Smooth muscle cell (in vitro differentiated cells): ENCODE results near the gene ZBTB5. TPM values are rescaled to one million over a fixed set of nuclear protein-coding genes. Genes with fewer than 3 reads are reported as not detected.

Experiments used
- DNase-seq: peaks from one replicate; lab custom pipeline; 2025; ENCODE audit not compliant: unreplicated experiment; lab: John Stamatoyannopoulos, UW
- H2AFZ ChIP-seq: fragments of 200-600 bp; sonication (generic); 2 replicates; pipeline ENCODE4 v1.6.0; 2016; ENCODE audit warnings: antibody characterized with exemption, low read depth, mild to moderate bottlenecking
- H3F3A ChIP-seq: fragments of 200-600 bp; sonication (generic); 2 replicates; pipeline ENCODE4 v1.6.0; 2017; ENCODE audit warnings: antibody characterized with exemption, low read depth
- H3K27ac ChIP-seq: fragments of 200-600 bp; sonication (generic); 2 replicates; pipeline ENCODE4 v1.5.1; 2016; ENCODE audit warnings: low read depth, mild to moderate bottlenecking
- H3K27me3 ChIP-seq: fragments of 200-600 bp; sonication (generic); 2 replicates; pipeline ENCODE4 v1.6.1; 2016; ENCODE audit warnings: low read depth, mild to moderate bottlenecking
- H3K36me3 ChIP-seq: fragments of 200-600 bp; sonication (generic); 2 replicates; pipeline ENCODE4 v1.5.1; 2016; ENCODE audit warnings: low read depth
- H3K4me1 ChIP-seq: fragments of 200-600 bp; sonication (generic); 2 replicates; pipeline ENCODE4 v1.5.1; 2016; ENCODE audit warnings: low read depth
- H3K4me2 ChIP-seq: fragments of 200-600 bp; sonication (generic); 2 replicates; pipeline ENCODE4 v1.6.0; 2016; ENCODE audit warnings: mild to moderate bottlenecking
- H3K4me3 ChIP-seq: fragments of 200-600 bp; sonication (generic); 2 replicates; pipeline ENCODE4 v1.5.1; 2016; ENCODE audit warnings: mild to moderate bottlenecking
- H3K79me2 ChIP-seq: fragments of 200-600 bp; sonication (generic); 2 replicates; pipeline ENCODE4 v1.6.0; 2016; ENCODE audit warnings: low read depth, mild to moderate bottlenecking
- H3K9ac ChIP-seq: fragments of 200-600 bp; sonication (generic); 2 replicates; pipeline ENCODE4 v1.6.0; 2016; ENCODE audit warnings: low read depth
- H3K9me3 ChIP-seq: fragments of 200-600 bp; sonication (generic); replicated peaks from 2 replicates; pipeline ENCODE4 v1.5.1; 2016; ENCODE audit warnings: low read depth
- H4K20me1 ChIP-seq: fragments of 200-600 bp; sonication (generic); 2 replicates; pipeline ENCODE4 v1.6.0; 2016; ENCODE audit warnings: low read depth
- WGBS: methylation state at CpG from one replicate; pipeline ENCODE4 v1.1.7; 2016; ENCODE audit warnings: low lambda C conversion rate; 5-methylcytosine and 5-hydroxymethylcytosine counted together
- polyA plus RNA-seq: library from polyadenylated mRNA; unstranded; fragments of >200 nt; fragmentation: Nextera tagmentation; extraction: Ambion mirVana; gene quantifications from 2 replicates; pipeline ENCODE4 v1.2.1, GENCODE V29; 2016
- total RNA-seq: library from RNA; depleted of rRNA; stranded (reverse); fragments of >200 nt; gene quantifications from 2 replicates; pipeline ENCODE4 v1.2.3, GENCODE V29; 2014
- TF ChIP-seq, protein P1 (sequence below): fragments of 200-600 bp; sonication (generic); IDR thresholded peaks from 2 replicates; pipeline ENCODE4 v1.5.1; 2017; ENCODE audit warnings: borderline replicate concordance, mild to moderate bottlenecking, antibody characterized with exemption; ENCODE audit not compliant: insufficient read depth, poor library complexity, severe bottlenecking

The ZBTB5 gene
- total and polyA plus RNA-seq, 2 experiments from 2014 or later, result 4.3 to 21.8 TPM

DNA sequence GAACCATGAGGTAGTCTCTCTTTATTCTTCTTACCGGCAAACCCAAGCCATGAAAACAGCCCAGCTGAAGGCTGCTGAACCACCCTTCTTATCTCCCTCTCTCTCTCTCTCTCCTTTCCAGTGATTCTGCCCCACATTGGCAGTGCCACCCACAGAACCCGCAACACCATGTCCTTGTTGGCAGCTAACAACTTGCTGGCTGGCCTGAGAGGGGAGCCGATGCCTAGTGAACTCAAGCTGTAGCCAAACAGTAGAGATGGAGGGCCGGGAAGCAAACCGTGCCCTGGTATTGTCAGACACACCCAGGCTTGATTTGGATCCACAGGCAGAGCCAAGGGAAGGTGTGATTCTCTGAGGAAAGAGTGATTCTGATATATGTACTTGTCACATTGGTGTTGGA, 28.7 kb downstream of the ZBTB5 start:
- Histone ChIP-seq H3K9ac (no peak overlapping the region), H3K4me3 (no peak overlapping the region)

DNA sequence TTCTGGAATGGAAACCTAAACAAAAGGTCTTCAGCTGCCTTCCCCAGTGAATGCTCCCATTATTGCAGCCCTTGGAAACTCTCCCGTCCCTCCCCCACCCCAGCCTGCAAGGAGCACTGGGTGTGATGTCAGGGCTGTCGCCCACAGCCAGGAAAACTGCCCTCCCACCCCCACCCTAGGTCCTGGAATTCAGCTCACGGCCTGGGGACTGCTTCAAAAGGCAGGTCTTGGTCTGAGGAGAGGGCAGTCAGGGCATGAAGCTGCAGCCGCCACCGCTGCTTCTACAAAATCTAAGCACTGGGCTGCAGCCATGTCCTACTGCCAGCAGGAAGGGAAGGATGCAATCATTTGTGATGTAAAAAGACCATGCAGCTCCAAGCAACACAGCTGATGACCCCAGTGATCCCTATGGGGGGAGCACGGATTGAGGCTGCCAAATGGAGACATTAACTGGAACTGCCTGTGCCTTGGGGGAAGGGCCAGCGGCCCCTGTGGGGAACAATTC, 31.3 kb downstream of the ZBTB5 start:
- peaks cover 16% of the 10 kb centered on the region for H3K4me1 ChIP-seq
- H4K20me1 ChIP-seq, result peaks cover 47% of the 10 kb centered on the region
- H3K27ac ChIP-seq, result no peak overlapping the region
- H3K27me3 ChIP-seq, result no peaks in the 10 kb centered on the region
- H3F3A ChIP-seq, result no peaks in the 10 kb centered on the region
- no peaks in the 10 kb centered on the region for H3K36me3 ChIP-seq
- no peak overlapping the region for H3K4me2 ChIP-seq
- no peak for DNase-seq
- no peak overlapping the region for H3K9ac ChIP-seq
- H2AFZ ChIP-seq, result no peak overlapping the region
- H3K79me2 ChIP-seq, result peaks cover 9% of the 10 kb centered on the region
- 66% methylated on average over 7 of the region's 7 CpGs for WGBS
- no peak overlapping the region for H3K4me3 ChIP-seq
- H3K9me3 ChIP-seq, result no peaks in the 10 kb centered on the region
- TF ChIP-seq, protein P1, sequence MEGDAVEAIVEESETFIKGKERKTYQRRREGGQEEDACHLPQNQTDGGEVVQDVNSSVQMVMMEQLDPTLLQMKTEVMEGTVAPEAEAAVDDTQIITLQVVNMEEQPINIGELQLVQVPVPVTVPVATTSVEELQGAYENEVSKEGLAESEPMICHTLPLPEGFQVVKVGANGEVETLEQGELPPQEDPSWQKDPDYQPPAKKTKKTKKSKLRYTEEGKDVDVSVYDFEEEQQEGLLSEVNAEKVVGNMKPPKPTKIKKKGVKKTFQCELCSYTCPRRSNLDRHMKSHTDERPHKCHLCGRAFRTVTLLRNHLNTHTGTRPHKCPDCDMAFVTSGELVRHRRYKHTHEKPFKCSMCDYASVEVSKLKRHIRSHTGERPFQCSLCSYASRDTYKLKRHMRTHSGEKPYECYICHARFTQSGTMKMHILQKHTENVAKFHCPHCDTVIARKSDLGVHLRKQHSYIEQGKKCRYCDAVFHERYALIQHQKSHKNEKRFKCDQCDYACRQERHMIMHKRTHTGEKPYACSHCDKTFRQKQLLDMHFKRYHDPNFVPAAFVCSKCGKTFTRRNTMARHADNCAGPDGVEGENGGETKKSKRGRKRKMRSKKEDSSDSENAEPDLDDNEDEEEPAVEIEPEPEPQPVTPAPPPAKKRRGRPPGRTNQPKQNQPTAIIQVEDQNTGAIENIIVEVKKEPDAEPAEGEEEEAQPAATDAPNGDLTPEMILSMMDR, result no peak

More for the DNA sequence above, 28.7 kb downstream of the ZBTB5 start:
- Histone ChIP-seq H3K4me1 (peaks cover 16% of the 10 kb centered on the region), H3F3A (peaks cover 7% of the 10 kb centered on the region), H3K4me2 (no peak overlapping the region), H3K79me2 (peaks cover 12% of the 10 kb centered on the region), H3K36me3 (peaks cover 10% of the 10 kb centered on the region), H4K20me1 (peaks cover 70% of the 10 kb centered on the region), H3K27me3 (no peaks in the 10 kb centered on the region), H2AFZ (no peak overlapping the region), H3K27ac (no peak overlapping the region), H3K9me3 (no peaks in the 10 kb centered on the region)
- WGBS, result 99% methylated on average over 5 of the region's 5 CpGs
- TF ChIP-seq, protein P1, result no peak
- DNase-seq, result no peak

DNA sequence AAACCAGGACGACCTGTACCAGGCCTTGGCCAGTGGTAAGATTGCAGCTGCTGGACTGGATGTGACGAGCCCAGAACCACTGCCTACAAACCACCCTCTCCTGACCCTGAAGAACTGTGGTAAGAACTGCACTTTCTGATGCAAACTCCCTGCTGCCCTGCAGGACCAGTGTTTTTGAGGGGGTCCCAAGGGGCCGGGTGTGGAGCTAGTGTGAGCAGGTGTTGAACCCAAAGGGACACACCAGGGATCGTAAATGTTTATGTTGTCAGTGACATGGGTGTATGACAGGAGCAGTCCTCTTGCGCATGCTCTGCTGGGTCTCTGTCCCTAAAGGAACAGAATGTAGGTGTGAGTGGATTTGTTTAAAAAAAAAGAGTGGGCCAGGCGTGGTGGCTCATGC, 33.2 kb downstream of the ZBTB5 start:
- H3K36me3 ChIP-seq, result no peaks in the 10 kb centered on the region

More for the DNA sequence above, 33.2 kb downstream of the ZBTB5 start:
- TF ChIP-seq, protein P1, result no peak
- H3K4me3 ChIP-seq, result no peak overlapping the region
- H3F3A ChIP-seq, result no peaks in the 10 kb centered on the region
- H3K27me3 ChIP-seq, result no peaks in the 10 kb centered on the region
- 95% methylated on average over 6 of the region's 6 CpGs for WGBS
- peaks cover 28% of the 10 kb centered on the region for H4K20me1 ChIP-seq
- no peak overlapping the region for H3K9ac ChIP-seq
- no peak overlapping the region for H3K27ac ChIP-seq
- no peak for DNase-seq
- H3K4me2 ChIP-seq, result no peak overlapping the region
- H3K79me2 ChIP-seq, result peaks cover 3% of the 10 kb centered on the region
- H2AFZ ChIP-seq, result no peak overlapping the region
- H3K4me1 ChIP-seq, result peaks cover 16% of the 10 kb centered on the region
- H3K9me3 ChIP-seq, result no peaks in the 10 kb centered on the region
